Ramos (cell line): ENCODE data around the gene KCNH8.

Source experiments
- in situ Hi-C: fragments of 300-500 bp; cut with MboI; formaldehyde crosslinking; loops from one replicate; pipeline ENCODE4 v1.14.3; 2022; ENCODE audit warnings: low sequenced_read_pairs; ENCODE audit not compliant: unreplicated experiment

Gene KCNH8

GRCh38 chr3:19171794-19172193, 23.5 kb downstream of the KCNH8 start:
- in situ Hi-C loops, result no loop called here

- in situ Hi-C loops, result no loop called here
Observed at GRCh38 chr3:19173945-19174344, 25.6 kb downstream of the KCNH8 start.

- in situ Hi-C loops, result no loop called here
Observed at GRCh38 chr3:19183584-19183983, 35.3 kb downstream of the KCNH8 start.

- in situ Hi-C loops, result no loop called here
Observed at GRCh38 chr3:19190126-19190525, 41.8 kb downstream of the KCNH8 start.

- in situ Hi-C loops, result no loop called here
Observed at GRCh38 chr3:19190602-19191001, 42.3 kb downstream of the KCNH8 start.

- in situ Hi-C loops, result no loop called here
Observed at GRCh38 chr3:19199131-19199530, 50.8 kb downstream of the KCNH8 start.

- in situ Hi-C loops, result no loop called here
Observed at GRCh38 chr3:19202303-19202702, 54.0 kb downstream of the KCNH8 start.

- in situ Hi-C loops, result no loop called here
Observed at GRCh38 chr3:19202754-19203153, 54.4 kb downstream of the KCNH8 start.

GRCh38 chr3:19206540-19206939, 58.2 kb downstream of the KCNH8 start:
- in situ Hi-C loops, result no loop called here

GRCh38 chr3:19213603-19214220, 65.4 kb downstream of the KCNH8 start:
- in situ Hi-C loops, result no loop called here

- in situ Hi-C loops, result no loop called here
Observed at GRCh38 chr3:19215427-19215826, 67.1 kb downstream of the KCNH8 start.

GRCh38 chr3:19216669-19217337, 68.5 kb downstream of the KCNH8 start:
- in situ Hi-C loops, result no loop called here

GRCh38 chr3:19220311-19220710, 72.0 kb downstream of the KCNH8 start:
- in situ Hi-C loops, result no loop called here

- in situ Hi-C loops, result no loop called here
Observed at GRCh38 chr3:19221081-19221480, 72.8 kb downstream of the KCNH8 start.

GRCh38 chr3:19226479-19226878, 78.2 kb downstream of the KCNH8 start:
- in situ Hi-C loops, result loop anchor here (25.0 kb wide), 1 partner anchor 636 kb away; no protein-coding TSS in a partner anchor

- in situ Hi-C loops, result loop anchor here (25.0 kb wide), 1 partner anchor 634 kb away; no protein-coding TSS in a partner anchor
Observed at GRCh38 chr3:19228167-19228566, 79.9 kb downstream of the KCNH8 start.

GRCh38 chr3:19229086-19229485, 80.8 kb downstream of the KCNH8 start:
- in situ Hi-C loops, result loop anchor here (25.0 kb wide), 1 partner anchor 633 kb away; no protein-coding TSS in a partner anchor

- in situ Hi-C loops, result loop anchor here (25.0 kb wide), 1 partner anchor 632 kb away; no protein-coding TSS in a partner anchor
Observed at GRCh38 chr3:19229881-19230280, 81.6 kb downstream of the KCNH8 start.

GRCh38 chr3:19231792-19232461, 83.6 kb downstream of the KCNH8 start:
- in situ Hi-C loops, result loop anchor here (25.0 kb wide), 1 partner anchor 630 kb away; no protein-coding TSS in a partner anchor

- in situ Hi-C loops, result loop anchor here (25.0 kb wide), 1 partner anchor 630 kb away; no protein-coding TSS in a partner anchor
Observed at GRCh38 chr3:19232566-19232965, 84.3 kb downstream of the KCNH8 start.
